NCI-H82 treated with DMSO at 0.1 percent for 48 hours (cell line): ENCODE measurements around the gene NRARP.

Experiments used
- DNase-seq: peaks from one replicate; lab custom pipeline; 2025; ENCODE audit not compliant: unreplicated experiment; lab: John Stamatoyannopoulos, UW

The NRARP gene

GRCh38 chr9:137311171-137311985, 9.3 kb upstream of the NRARP start:
- no peak for DNase-seq

DNA sequence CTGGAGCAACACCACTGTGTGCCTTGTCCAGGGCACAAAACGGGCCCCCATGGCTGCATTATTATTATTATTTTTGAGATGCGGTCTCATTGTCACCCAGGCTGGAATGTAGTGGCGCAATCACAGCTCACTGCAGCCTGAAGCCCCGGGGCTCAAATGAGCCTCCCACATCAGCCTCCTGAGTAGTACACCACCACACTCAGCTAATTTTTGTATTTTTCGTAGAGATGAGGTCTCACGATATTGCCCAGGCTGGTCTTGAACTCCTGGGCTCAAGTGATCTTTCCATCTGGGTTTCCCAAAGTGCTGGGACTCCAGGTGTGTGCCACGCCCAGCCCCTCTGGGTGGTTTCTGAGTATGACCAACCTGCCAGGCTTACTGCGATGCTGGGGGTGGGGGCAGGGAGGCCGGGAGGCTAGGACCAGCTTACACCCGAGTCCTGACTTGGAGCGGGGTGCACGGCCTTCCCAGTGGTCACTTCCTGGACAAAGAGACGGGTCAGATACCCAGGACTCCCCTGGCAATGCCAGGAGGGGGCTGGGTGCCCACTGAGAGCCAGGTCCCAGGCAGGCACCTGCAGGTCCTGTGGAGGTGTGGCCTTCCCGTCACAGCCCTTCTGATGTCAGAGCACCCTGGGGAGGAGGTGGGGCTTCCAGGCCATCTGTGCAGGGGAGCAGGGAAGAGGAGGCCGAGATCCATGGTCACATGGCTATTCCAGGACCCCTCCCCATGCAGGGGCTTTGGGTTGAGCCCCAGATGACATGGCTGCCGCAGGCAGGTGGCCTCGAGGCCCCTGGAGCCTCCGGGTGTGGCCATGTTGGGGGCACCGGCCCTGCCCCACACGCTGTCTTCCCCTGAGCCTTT, 8.3 kb upstream of the NRARP start:
- no peak for DNase-seq

DNA sequence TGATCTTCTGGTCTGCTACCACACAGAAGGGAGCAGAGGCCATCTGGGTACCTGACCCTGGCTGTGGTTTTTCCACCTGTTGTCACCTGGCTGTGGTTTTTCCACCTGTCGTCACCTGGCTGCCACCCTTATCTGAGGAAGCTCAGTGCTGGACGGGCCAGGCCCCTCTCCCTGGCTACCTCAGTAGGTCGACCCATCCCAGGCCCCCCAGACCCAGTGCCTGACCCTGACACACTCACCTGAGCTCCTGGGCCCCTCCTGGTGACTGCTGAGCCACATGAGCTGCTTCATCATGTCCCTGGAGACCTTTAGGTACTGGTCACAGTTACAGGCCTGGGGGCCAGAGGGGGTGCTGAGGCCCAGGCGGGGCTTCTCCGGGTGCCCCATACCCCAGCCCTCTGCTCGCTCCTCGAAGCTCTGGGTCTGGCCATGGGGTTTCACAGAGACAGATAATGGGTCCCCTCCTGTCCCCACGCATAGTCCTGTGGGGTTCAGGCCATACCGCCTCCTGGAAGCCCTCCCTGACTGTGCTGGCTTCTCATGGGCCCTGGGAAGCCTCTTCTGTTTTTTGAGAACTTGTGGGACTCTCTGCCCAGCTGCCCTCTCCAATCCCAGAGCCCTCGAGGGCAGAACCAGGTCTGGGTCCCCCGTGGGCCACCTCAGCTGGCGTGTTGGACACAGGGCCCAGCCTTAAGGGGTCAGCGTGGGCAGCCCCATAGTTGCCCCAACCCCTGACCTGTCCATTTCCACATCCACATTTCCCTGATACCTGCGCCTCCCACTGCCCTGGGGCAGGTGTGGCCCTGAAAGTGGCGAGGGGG, 7.5 kb upstream of the NRARP start:
- DNase-seq: no peak

DNA sequence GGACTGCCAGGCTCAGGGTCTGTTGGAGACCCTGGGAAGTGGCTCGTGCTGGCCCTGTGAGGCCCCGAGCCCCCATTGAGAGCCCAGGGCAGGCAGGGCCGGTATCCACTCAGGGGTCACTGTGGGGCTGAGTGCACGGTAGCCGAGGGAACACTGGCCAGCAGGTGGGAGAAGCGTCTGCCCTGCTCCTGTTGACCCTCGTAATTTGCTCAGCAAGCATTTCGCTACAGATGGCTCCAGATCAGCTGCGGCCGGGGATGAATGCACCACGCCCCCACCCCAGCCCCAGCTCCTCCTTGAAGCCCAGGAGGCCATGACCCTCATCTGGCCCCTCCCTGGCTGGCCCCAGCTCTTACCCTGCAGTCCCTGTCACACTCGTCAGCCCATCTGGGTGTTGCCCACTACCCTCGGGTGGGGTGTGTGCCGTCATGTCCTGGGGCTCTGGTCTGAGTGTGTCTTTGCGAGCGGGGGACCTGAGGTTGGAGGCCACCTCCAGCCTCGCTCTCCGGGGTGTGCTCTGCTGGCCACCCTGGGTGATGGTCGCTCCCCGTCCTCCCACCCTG, 6.1 kb upstream of the NRARP start:
- DNase-seq: no peak

- no peak for DNase-seq
These were observed 5.4 kb upstream of the NRARP start for GRCh38 chr9:137307255-137308056.

DNA sequence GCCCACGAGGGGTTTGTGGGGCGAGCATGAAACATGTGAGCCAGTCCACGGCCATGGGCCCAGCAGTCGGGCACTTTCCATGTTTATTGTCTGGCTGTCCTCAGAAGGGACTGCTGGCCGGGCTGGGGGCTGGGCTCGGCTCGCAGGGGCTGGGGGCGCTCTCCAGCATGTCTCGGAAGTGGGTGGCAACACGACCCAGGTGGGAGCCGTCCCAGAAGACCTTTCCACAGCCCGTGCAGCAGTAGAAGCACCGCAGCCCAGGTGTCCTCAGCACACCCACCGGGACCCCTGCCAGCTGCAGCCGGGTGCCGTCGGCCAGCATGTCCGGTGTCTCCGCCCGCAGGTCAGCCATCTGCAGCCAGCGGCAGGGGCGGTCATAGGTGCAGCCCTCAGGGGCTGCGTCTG, 4.8 kb upstream of the NRARP start:
- no peak for DNase-seq

DNA sequence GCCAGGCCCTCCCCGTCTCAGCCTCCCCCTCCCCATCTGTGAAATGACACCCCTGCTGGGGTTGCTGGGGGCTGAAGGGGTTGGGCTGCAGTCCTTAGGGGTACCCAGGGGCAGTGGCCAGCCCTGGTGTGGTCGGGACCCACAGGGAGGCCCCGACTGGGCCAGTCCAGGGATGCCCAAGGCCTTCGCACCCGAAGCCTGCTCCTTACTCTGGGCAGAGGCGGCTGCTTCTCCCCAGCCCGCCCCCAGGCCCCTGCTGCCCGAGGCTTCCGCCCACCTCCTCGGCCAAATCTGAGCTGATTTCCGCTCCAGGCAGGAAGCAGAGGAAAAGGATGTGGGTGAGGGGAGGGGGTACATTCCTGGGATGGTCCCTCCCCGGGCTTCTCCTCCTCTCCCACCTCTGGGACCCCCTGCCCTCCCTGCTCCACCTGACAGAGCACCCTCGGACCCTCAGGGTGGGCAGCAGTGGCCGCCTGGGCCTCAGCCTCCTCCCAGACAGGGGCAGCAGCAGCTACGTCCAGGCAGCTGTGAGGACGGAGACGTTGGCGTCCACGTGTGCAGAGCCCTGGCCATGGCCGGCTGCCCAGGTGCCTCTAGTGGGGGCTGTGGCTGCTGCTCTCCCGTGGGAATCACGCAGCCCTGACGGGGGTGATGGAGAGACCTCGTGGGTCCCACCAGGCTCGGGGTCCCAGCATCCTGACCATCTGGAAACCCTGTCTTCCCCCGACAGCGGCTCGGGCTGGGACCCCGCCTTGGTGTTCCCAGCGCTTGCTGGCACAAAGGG, 4.2 kb upstream of the NRARP start:
- DNase-seq: no peak

DNA sequence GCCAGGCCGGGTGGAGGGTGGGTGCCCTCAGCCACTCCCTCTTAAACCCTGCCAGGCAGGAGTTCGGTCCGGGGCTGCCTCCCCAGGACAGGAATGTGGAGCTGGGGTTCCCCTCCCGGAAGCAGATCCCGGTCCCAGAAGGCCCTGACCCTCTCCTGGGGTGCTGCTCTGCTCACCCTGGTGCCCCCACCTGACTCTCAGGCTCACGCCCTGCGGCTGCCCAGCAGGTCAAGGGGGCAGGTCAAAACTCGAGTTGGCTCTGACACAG, 3.7 kb upstream of the NRARP start:
- DNase-seq: no peak

- DNase-seq: no peak
These were observed 3.2 kb upstream of the NRARP start for GRCh38 chr9:137305060-137305797.

DNA sequence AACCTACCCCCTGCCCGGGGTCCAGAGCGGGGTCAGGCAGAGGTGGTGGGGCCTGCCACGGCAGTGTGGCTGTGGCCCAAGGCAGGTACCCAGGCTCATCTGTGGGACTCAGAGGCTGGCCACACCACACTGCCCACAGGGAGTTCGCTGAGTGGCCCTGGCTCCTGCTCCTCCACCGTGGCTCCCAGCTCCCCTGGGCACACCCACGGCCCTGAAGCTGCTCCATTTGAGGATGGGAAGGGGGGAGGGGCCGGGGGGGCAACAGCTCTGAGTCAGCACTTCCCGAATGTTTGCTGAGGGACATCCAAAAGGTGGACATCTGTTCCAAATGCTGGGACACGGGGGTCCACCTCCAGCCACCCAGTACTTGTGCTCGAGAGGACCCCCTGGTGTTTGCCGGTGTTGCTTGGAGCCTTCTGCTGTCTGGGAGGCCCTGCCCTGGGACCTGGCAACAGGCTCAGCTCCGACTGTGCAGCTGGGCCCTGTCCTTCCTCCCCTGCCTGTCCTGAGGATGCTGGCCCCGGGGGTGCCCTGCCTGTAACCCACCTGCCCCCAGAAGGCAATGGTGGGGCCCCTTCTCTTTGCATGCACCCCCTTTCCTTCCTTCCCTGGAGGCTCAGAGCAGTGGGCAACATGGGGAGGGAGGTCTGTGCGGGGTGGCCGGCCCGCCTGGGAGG, 2.5 kb upstream of the NRARP start:
- DNase-seq: no peak

DNA sequence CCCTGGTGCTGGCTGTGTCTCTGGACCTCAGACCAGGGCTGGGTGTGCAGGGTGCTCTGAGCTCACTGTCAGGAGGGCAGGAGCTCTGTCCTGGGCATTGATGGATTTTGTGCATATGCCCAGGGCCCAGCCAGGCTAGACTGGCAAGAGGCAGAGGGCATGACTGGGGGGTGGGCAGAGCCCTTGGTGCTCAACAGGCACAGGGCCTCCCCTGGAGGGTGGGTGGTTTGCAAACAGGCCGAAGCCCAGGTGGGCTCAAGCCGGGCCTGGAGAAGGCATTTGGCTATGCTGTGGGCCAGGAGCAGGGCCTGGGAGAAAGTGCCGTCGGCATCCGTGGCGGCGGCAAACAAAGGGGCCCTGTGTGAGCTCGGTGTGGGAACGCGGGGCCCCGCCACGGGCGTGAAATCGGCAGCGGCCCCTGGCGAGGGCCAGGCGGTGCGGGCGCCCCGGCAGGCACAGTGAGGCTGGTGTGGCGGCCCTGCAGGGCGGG, 1.9 kb upstream of the NRARP start:
- DNase-seq: no peak

- no peak for DNase-seq
These were observed 1.3 kb upstream of the NRARP start for GRCh38 chr9:137303151-137303892.

DNA sequence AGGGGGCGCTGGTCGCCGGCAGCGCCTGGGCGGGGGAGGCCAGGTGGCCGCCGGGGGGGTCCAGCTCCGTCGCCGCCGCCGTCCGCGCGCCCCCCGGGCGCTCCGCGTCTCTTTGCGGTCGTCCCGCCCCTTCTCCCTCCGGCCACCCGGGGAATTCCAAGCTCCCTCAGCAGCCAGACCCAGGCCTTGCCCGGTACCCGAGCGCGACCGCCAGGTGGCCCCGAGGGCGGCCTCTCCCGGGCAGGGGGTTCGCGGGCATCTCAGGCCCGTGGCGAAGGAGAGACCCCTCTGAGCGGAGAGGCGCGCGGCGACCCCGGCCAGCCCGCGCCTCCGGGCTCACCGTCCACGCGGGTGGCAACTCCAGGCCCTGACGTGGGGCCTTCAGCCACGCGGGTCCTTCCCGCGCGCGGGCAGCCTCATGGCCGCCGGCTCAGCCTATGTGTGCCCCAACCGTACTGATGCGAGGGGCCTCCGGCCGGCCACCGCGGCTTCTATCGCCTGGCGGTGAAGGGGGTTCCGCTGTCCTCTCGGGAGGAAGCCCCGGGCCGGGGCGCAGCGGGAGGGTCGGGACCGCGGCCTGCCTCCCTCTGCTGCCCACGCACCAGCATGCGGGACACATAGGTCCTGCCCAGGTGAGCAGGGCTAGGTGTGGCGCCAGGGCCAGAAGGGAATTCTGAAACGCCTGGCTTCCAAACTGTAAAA, 529 bp upstream of the NRARP start:
- DNase-seq: no peak

DNA sequence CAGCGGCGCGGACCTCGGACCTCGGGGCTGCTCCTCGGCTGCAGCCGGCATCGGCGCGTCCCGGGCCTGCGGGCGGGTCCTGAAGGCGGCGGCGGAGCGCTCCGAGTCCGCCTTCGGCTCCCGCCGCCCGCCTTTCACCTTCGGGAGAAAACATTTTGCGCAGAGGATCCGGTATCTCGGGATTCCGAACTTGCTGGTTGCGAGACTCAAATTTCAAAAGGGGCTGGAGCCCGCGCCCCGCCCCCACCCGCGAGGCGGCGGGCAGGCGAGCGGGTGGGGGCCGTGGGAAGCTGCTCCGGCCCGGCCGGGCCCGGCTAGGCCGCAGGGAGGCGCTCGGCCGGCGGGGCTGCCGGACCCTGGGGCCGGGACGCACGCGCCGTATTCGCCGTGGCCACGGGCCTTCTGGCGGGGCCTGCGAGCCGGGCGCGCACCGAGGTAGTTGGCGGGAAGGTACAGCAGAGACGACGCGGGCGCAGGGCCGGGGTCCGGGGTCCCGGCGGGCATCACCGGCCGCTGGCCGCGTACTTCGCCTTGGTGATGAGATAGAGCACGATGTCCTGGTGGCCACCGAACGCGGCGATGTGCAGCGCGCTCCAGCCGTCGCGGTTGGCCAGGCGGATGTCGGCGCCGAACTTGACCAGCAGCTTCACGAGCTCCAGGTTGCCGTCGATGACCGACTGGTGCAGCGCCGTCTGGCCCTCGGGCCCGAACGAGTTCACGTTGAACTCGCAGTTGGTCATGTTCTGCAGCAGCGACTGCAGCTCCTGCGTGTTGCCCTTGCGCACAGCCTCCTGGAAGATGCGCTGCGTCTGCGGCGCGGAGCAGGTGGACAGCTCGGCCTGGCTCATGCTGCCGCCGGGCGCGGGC, 757 bp downstream of the NRARP start:
- no peak for DNase-seq

DNA sequence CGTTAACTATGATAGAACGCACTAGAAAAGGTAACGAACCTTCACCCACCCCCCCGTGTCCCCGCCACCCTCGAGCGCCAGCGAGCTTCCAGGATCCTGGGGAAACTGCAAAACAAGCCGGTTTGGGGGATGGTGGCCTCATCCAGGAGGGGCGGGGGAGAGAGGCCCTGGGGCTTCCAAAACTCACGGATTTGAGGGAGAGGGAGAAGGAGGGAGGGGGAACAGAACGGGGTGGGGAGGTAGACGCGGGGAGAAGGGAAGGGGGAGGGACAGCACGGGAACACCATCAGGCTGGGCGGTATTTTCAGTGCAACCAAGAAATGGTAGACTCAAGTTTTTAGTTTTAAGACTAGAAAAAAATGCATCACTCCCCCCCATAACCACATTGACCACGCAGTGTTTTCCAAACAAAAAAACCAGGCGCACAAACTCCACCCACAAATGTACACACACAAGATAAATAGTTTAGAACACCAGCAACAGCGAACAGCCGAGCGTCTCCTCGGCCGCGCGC, 1.4 kb downstream of the NRARP start:
- no peak for DNase-seq

- DNase-seq: no peak
These were observed 2.1 kb downstream of the NRARP start for GRCh38 chr9:137299938-137300337.
